ENCODE results near the gene SBDS. TPM values are rescaled to one million over a fixed set of nuclear protein-coding genes. Genes with fewer than 3 reads are reported as not detected.

Gene SBDS
- total RNA-seq, 1 donor from 2014 or later: 98.9 TPM

DNA sequence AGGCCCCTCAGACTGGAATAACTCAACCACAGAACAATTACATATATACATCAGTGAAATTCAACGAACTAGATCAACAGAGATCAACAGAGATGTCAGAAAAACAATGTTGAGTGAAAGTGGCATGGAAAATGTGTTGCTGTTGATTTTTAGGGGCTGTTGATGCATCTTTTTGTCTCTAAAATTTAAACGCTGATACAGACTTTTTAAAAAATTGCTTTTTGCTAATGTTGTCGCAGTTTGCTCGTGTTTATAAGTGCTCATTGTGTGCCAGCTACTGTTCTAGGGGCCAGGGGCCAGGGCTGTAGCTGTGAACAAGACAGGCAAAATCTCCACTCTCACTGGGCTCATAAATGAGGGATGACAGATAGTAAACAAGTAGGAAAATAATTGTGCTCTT is 56.1 kb downstream of the SBDS start:
- intact Hi-C loops (cut with DNase I): no loop called here
- H3K4me3 ChIP-seq: no peak overlapping the region
- TF ChIP-seq, protein P1, sequence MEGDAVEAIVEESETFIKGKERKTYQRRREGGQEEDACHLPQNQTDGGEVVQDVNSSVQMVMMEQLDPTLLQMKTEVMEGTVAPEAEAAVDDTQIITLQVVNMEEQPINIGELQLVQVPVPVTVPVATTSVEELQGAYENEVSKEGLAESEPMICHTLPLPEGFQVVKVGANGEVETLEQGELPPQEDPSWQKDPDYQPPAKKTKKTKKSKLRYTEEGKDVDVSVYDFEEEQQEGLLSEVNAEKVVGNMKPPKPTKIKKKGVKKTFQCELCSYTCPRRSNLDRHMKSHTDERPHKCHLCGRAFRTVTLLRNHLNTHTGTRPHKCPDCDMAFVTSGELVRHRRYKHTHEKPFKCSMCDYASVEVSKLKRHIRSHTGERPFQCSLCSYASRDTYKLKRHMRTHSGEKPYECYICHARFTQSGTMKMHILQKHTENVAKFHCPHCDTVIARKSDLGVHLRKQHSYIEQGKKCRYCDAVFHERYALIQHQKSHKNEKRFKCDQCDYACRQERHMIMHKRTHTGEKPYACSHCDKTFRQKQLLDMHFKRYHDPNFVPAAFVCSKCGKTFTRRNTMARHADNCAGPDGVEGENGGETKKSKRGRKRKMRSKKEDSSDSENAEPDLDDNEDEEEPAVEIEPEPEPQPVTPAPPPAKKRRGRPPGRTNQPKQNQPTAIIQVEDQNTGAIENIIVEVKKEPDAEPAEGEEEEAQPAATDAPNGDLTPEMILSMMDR (IDR thresholded peaks at IDR 0.05): no peak

DNA sequence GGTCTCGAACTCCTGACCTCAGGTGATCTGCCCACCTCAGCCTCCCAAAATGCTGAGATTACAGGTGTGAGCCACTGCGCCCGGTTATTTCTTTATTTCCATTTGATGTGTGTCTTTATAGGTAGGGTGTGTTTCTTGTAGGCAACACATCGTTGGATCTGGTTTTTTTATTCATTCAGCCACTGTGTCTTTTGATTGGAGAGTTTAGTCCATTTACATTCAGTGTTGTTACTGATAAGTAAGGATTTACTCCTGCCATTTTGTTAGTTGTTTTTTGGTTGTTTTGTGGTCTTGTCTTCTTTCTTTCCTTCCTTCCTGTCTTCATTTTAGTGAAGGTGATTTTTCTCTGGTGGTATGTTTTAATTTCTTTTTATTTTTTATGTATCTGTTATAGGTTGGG is 57.4 kb downstream of the SBDS start:
- TF ChIP-seq, protein P1 (IDR thresholded peaks at IDR 0.05): no peak
- no peaks in the 10 kb centered on the region for H3K27me3 ChIP-seq (ENCODE audit: low read depth)
- no peak overlapping the region for H3K4me3 ChIP-seq
- ATAC-seq (no peak), DNase-seq (no peak)
- H3K9me3 ChIP-seq: no peaks in the 10 kb centered on the region
- no peak overlapping the region for H3K27ac ChIP-seq
- H3K4me1 ChIP-seq: peaks cover 23% of the 10 kb centered on the region
- intact Hi-C loops (cut with DNase I): no loop called here
- H3K36me3 ChIP-seq: peaks cover 28% of the 10 kb centered on the region

More for the DNA sequence above, 56.1 kb downstream of the SBDS start:
- no peak for ATAC-seq
- Histone ChIP-seq H3K36me3 (peaks cover 42% of the 10 kb centered on the region), H3K9me3 (no peaks in the 10 kb centered on the region), H3K4me1 (peaks cover 15% of the 10 kb centered on the region), H3K27ac (no peak overlapping the region), H3K27me3 (ENCODE audit: low read depth) (no peaks in the 10 kb centered on the region)
- no peak for DNase-seq

Other genes starting within 250 kb of the SBDS start
- gene TMEM248, start 74.4 kb downstream of the SBDS start, total RNA-seq: 103 TPM
- gene TYW1, start 1.2 kb upstream of the SBDS start, total RNA-seq: 15.4 TPM